HG03175 (cell line): ENCODE measurements around the gene WDR48.
"Not testable (repeated sequence)": the region's sequence is repeated elsewhere in the genome, so short reads cannot be mapped to it uniquely, and the experiment has no call there.

ENCODE experiments used
- ATAC-seq: cut with Tn5 transposase; IDR thresholded peaks from one replicate; pipeline ENCODE4 v1.9.1; 2021; ENCODE audit warnings: mild to moderate bottlenecking, moderate library complexity; ENCODE audit not compliant: unreplicated experiment

Gene WDR48

GRCh38 chr3:39051649-39052561, at the start of gene WDR48, which contains the start of gene SCN11A:
Gene WDR48 (plus strand): TSS chr3:39052016. CDS start chr3:39052026, 10 bp downstream.
Gene SCN11A (minus strand): TSS chr3:39051944. CDS start chr3:38950362, 101,582 bp downstream.
- peak; percentile 100 for ATAC-seq

- no peak for ATAC-seq
Measured at GRCh38 chr3:39005295-39005694, 46.5 kb upstream of the WDR48 start.

GRCh38 chr3:39011191-39011736, 40.6 kb upstream of the WDR48 start:
- ATAC-seq, result no peak

- ATAC-seq, result no peak
Measured at GRCh38 chr3:39013289-39013688, 38.5 kb upstream of the WDR48 start.

- ATAC-seq, result no peak
Measured at GRCh38 chr3:39013921-39014509, 37.8 kb upstream of the WDR48 start.

GRCh38 chr3:39015418-39015817, 36.4 kb upstream of the WDR48 start:
- ATAC-seq, result no peak

- ATAC-seq, result no peak
Measured at GRCh38 chr3:39019299-39019698, 32.5 kb upstream of the WDR48 start.

- ATAC-seq, result peak; percentile 66
Measured at GRCh38 chr3:39021029-39021428, 30.8 kb upstream of the WDR48 start.

- no peak for ATAC-seq
Measured at GRCh38 chr3:39021465-39022285, 30.1 kb upstream of the WDR48 start.

GRCh38 chr3:39022286-39022630, 29.6 kb upstream of the WDR48 start:
- no peak for ATAC-seq

GRCh38 chr3:39024497-39024896, 27.3 kb upstream of the WDR48 start:
- ATAC-seq, result no peak

GRCh38 chr3:39025222-39025970, 26.4 kb upstream of the WDR48 start:
- no peak for ATAC-seq

GRCh38 chr3:39028546-39028945, 23.3 kb upstream of the WDR48 start:
- no peak for ATAC-seq

- no peak for ATAC-seq
Measured at GRCh38 chr3:39029556-39029955, 22.3 kb upstream of the WDR48 start.

GRCh38 chr3:39038165-39038564, 13.7 kb upstream of the WDR48 start:
- ATAC-seq, result no peak

GRCh38 chr3:39050029-39050428, 1.8 kb upstream of the WDR48 start:
- no peak for ATAC-seq

GRCh38 chr3:39052583-39052982, 767 bp downstream of the WDR48 start:
- no peak for ATAC-seq

GRCh38 chr3:39053696-39054095, 1.9 kb downstream of the WDR48 start:
- ATAC-seq, result no peak

GRCh38 chr3:39056151-39056550, 4.3 kb downstream of the WDR48 start:
- ATAC-seq, result no peak

GRCh38 chr3:39061228-39061627, 9.4 kb downstream of the WDR48 start:
- ATAC-seq, result not testable (repeated sequence)
